ENCODE data around the gene GSDMA.

GRCh38 chr17:39939106-39939505 lies 23.7 kb upstream of the GSDMA start:
- TF ChIP-seq GATA3 (IDR thresholded peaks at IDR 0.05; ENCODE audit: low read depth, low read length) (no peak), GATA2 (IDR thresholded peaks at IDR 0.05; ENCODE audit: low read depth, low read length) (no peak)
